ENCODE results near the gene ZER1. TPM values are rescaled to one million over a fixed set of nuclear protein-coding genes. Genes with fewer than 3 reads are reported as not detected.
"Not testable (repeated sequence)": the region's sequence is repeated elsewhere in the genome, so short reads cannot be mapped to it uniquely, and the experiment has no call there.

ZER1 gene
- total RNA-seq, 1 donor from 2014 or later, result 10.4 TPM

DNA sequence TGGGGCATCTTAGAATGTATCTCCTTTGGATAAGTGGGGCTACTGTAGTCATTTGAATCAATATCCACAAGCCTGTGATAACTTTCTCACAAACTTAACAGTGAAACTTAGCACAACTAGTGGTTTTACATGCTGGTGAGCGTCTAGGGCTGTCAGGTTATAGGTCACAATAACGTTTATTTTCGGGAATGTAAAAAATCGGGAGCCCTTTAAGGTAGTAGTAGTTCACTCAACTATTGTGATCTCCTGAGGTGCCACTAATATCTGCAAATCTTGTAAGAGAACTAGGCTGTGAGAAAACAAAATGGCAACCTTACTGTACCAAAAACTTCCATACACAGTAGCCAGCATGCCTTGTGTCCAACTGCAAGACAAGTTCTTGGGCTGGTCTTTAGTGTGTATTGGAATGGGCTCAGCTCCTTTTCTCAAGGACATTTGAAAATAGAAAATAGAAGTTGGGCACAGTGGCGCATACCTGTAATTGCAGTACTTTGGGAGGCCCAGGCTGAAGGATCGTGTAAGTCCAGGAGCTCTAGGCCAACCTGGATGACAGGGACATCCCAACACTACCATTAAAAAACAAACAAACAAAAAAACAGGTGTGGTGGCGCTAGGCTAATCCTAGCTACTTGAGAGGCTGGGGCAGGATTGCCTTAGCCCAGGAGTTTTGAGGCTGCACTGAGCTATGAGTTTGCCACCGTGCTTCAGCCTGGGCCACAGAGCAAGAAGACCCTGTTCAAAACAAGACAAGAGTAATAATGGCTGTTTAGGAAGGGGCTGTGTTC lies 74.6 kb downstream of the ZER1 start:
- no peak for DNase-seq (ENCODE audit: low read depth in 2 of 2)

DNA sequence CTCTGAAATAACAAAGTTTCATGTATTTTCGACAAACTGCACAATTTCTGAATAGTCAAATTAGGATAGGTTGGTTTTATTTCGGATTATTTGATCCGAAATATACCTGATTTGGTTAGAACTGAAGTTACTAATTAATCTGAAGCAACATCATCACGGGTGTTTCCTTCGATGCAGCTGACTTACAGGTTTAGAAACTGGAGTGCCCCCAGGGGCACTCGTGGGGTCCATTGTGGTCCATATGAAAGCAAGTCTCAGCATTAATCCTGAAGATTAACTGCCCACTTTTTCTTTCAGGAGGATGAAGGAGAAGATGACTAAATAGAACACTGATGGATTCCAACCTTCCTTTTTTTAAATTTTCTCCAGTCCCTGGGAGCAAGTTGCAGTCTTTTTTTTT lies 77.4 kb downstream of the ZER1 start:
- DNase-seq (ENCODE audit: low read depth in 2 of 2), result no peak

DNA sequence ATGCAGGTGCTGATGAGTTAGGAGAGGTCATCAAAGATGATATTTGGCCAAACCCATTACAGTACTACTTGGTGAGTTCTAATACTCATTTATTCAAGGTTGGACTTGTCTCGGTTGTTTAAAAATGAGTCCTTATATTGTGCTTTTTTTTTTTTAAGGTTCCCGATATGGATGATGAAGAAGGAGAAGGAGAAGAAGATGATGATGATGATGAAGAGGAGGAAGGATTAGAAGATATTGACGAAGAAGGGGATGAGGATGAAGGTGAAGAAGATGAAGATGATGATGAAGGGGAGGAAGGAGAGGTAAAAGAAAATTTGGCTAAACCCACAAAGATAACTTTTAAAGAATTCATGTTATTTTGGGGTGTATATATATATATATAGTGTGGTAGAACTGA lies 78.0 kb downstream of the ZER1 start:
- DNase-seq (ENCODE audit: low read depth in 2 of 2), result not testable (repeated sequence)

DNA sequence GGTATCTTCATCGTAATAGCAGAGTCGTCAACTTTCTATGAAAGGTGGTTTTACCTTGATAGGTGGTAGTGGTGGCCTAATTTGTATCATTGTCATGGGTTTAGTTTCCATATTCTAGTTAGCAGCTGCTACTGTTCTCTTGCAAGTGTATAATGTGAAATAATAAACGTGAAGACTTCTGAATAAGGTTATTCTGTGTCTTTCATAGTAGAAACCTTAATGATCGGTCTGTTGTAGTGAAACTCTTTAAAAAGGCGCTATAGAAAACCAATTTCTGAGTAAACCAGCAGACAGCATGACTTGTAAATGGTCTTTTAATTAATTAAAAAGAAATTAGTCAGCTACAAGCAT lies 81.1 kb downstream of the ZER1 start:
- no peak for DNase-seq (ENCODE audit: low read depth in 2 of 2)

DNA sequence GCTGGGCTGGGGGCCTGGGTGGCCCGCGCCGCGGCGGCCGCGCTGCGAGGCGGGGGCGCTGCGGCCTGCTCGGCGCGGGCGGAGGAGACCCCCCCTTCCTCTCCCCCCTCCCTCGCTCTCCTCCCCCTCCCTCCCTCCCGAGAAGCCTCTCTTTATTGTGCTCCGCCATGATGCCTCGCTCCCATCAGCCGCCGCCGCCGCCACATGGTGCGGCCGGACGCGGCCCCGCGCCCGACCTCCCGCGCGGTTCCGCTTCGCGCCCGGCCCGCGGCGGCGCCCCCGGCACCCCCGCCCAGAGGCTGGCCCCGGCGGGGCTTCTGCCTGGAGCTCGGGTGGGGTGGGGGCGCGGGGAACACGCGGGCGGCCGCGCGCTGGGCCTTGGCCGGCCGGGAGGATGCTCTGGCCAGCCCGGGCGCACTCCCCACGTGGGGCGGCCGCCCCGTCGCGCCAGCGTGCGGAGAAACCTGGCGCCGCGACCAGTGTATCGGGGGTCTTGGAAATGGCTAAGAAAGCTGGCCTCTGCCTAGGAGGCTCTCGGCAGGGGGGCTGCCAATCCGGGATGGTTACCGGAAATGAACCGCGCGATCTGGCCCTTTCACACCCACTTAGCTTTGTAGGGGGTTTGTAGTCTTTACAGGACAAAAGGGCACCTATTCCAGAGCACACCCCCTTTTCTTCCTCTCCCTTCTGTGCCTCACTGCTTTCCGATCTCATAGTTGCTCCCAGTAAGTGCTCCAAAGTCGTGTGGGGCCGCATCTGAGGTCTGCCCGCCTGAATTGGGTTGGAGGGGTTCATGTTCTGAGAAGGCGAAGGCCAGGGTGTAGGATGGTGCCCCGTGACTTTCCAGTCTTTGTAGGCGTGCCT lies 81.7 kb downstream of the ZER1 start:
- DNase-seq (ENCODE audit: low read depth in 2 of 2), result peak in 1 of 2 donors; percentile 63

DNA sequence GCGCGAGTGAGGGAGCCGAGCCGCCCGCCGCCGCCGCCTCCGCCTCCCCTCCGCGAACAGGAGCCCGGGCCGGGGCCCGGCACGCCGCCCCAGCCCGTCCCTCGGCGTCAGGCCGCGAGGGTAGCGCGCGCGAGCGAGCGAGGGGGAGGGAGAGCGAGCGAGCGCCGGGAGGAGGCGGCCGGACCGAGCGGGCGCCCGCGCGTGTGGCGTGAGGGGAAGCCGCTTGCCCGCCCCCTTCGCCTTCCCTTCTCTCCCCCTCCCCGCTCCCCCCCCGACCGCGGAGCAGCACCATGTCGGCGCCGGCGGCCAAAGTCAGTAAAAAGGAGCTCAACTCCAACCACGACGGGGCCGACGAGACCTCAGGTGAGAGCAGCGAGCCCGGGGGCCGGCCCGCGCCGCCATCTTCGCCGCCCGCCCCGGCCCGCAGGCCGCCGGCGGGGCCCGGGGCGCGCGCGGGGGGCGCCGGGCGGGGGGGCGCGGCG lies 82.4 kb downstream of the ZER1 start:
- DNase-seq (ENCODE audit: low read depth in 2 of 2), result no peak

DNA sequence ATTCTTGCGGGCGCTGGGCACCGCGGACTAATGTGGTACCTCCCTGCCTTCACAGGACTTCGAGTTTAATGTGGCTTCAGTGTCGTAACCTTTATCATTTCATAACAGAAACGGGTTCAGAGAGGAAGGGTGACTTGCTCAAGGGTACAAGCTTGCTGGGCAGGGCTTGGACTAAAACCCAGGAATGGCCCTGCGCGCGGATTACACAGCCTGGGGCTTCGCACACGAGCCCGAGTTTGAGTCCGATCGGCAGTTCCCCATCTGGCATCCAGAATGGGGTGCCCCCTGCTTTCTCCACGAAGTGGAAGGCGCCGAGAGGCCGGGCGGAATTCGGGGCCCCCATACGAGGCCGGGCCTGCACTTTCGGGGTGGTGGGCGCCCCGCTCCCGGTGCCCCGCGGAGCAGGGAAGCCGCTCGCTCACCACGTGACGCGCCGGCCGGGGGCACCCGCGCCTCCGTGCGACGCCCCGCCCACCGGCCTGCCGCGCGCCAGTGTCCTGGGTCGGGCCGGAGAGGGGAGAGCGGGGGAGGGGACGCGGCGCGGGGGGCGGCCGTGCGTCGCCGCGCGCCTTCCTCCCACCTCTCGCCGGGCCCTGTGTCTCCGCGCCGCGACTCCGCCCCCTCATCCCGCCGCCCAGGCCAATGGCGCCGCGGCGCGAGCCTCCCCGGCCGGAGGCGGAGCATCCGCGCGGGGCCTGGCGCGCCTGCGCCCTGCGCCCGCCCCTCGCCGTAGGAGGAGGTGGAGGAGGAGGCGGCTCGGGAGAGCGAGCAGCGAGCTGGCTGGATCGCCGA lies 83.0 kb downstream of the ZER1 start, which contains the start of gene SET:
SET (plus strand) TSS at position 722 of the 792 bp plus-strand sequence. CDS start 361 bp downstream, outside the sequence.
- peak; percentile 76 to 96 for DNase-seq (ENCODE audit: low read depth in 2 of 2)

DNA sequence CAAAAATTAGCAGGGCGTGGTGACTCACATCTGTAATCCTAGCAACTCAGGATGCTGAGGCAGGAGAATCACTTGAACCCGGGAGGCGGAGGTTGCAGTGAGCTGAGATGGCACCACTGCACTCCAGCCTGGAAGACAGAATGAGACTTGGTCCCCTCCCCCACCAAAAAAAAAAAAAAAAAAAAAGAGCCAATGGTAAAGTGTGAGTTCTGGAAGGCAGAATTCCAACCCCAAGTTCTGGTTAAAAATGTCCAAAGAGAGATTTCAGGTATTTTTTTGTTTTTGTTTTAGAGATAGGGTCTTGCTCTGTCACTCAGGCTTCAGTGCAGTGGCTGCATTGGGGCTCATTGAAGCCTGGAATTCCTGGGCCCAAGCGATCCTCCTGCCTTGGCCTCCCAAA lies 84.3 kb downstream of the ZER1 start:
- DNase-seq (ENCODE audit: low read depth in 2 of 2), result no peak

DNA sequence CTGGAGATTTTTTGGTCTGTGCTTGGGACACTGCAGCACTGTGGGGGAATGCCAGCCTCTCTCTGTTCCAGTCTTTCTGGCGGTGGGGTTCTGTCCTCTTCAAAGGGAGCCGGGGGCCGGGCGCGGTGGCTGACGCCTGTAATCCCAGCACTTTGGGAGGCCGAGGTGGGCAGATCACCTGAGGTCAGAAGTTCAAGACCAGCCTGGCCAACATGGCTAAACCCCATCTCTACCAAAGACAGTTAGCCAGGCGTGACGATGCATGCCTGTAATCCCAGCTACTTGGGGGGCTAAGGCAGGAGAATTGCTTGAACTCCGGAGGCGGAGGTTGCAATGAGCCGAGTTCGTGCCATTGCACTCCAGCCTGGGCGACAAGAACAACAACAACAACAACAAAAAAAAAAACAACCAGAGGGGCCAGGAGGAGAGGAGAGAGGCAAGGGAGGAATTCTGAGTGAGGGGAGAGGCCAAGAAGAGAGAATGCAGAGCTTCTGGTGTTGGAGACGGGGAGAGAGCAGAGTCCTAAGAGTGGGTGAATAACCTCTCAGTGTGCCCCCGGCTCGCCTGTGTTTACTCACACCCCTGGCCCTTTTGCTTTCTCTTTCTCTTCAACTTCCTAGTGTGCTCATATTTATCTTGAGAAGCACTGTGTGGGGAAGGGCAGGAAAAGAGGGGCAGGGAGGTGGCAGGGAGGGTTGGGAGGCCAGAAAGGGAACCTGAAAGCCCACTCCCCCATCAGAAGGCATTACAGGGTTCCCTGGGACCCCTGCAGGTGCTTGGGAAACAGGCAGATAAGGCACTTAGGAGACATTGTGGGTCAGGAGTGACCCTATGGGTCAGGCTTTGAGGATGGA lies 85.9 kb downstream of the ZER1 start:
- no peak for DNase-seq (ENCODE audit: low read depth in 2 of 2)

DNA sequence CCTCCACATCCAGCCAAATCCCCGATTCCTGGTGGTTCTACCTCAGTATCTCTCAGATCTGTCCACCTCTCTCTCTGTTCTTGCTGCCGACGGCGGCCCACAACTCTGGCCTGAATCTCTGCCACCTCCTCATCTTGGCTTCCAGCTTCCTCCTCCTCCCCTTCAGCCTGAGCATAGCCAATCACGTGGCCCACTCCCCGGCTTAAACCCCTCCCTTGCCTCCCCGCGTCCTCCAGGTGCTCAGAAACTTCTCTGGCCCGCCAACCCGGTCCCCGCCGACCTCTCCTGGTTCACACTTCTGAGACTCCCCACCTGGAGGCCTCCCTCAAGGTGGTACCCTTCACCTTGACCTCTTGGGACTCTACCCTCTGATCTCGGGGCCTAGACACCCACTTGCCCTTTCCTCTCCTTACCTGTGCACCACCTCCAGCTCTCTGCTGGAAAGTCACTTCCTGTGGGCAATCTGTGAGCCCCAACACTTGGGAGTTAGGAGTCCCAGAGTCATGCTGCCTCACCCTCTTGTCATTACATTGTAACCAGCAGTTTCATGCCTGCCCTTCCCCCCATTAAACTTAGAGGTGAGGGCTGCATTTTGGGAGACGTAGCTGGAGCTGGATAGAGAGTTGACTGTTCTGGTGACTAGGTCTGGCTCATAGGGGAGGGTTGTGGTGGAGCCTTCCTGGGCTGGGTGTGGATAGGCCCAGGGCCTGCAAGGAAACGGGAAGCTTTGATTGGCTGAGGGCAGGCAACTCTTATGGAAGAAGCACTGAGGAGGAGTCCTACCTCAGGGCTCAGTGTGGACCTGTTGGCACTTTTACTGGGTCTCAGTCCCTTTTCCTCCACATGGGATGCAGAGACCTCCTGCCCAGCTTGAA lies 87.2 kb downstream of the ZER1 start:
- DNase-seq (ENCODE audit: low read depth in 2 of 2), result peak in 1 of 2 donors; percentile 75

DNA sequence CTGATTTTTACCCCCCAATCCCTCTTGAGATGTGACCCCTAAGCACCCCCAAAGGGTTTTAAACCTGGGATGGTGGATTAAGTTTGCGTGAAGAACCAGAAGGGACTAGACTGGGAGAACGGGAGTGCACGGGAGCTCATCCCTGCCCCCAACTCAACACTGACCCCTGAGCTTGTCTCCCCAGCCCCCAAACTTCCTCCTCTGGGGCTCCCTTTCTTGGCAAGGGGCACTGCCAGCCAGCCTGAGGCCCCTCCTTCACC lies 87.7 kb downstream of the ZER1 start:
- no peak for DNase-seq (ENCODE audit: low read depth in 2 of 2)

DNA sequence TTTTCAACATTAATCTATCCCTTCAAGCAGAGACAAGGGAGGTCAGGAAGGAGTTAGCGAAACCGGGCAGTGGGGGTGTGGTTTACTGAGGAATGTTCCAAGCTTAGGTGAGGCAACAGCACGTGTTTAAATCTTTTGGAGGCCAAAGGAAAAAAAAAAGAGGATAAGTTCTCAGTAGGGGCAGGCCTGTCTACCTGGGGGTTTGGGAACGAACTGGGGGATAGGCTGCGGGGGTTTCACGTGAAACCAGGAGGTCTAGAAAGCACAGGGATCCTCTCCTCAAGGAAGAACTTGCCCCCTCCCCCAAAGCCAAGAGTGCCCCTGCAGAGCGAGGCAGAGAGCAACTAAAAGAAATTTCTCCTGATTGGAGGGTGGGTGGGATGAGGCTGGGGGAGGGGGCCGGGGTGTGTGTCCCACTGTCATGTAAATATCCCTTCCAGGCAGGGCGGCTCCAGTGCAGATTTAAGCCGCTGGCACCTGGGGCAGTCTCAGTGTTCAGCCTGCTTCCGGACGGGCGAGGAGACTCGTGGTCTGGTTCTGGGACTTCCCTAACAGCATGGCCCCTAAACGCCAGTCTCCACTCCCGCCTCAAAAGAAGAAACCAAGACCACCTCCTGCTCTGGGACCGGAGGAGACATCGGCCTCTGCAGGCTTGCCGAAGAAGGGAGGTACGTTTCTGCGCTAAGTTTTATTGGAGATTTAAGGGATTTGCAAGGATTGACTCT lies 88.2 kb downstream of the ZER1 start:
- DNase-seq (ENCODE audit: low read depth in 2 of 2), result peak in 1 of 2 donors; percentile 50

Other genes starting within 250 kb of the ZER1 start
- 472 TPM in 2 replicates for gene SPTAN1, start 219.3 kb downstream of the ZER1 start, total RNA-seq
- gene DYNC2I2, start 115.1 kb downstream of the ZER1 start, total RNA-seq, result 54.9 and 65.9 TPM in 2 replicates
- gene SET, start 82.7 kb downstream of the ZER1 start, total RNA-seq, result 253 and 370 TPM in 2 replicates
- gene PKN3, start 69.4 kb downstream of the ZER1 start, total RNA-seq, result 10.2 and 12.1 TPM in 2 replicates
- gene ZDHHC12, start 47.8 kb downstream of the ZER1 start, total RNA-seq, result 46.1 and 55.5 TPM in 2 replicates
- 9.6 and 16.7 TPM in 2 replicates for gene TBC1D13, start 15.3 kb upstream of the ZER1 start, total RNA-seq
- gene ENDOG, start 46.6 kb upstream of the ZER1 start, total RNA-seq, result 24.6 and 29.5 TPM in 2 replicates
- 10.3 and 18.1 TPM in 2 replicates for gene SPOUT1, start 57.9 kb upstream of the ZER1 start, total RNA-seq
- gene KYAT1, start 110.0 kb upstream of the ZER1 start, total RNA-seq, result 4.7 and 5.4 TPM in 2 replicates
- gene LRRC8A, start 110.2 kb upstream of the ZER1 start, total RNA-seq, result 68.8 and 117 TPM in 2 replicates
- gene PHYHD1, start 149.1 kb upstream of the ZER1 start, total RNA-seq, result 0.26 TPM in 1 of 2 replicates, not detected in the other
- 21.1 and 30.6 TPM in 2 replicates for gene DOLK, start 175.7 kb upstream of the ZER1 start, total RNA-seq
- gene NUP188, start 175.8 kb upstream of the ZER1 start, total RNA-seq, result 35.7 and 49.9 TPM in 2 replicates

All from dermis microvascular lymphatic vessel endothelial cell (primary cell).